RKO (cell line): ENCODE data around the gene ACKR2.

Experiments
- DNase-seq: peaks from one replicate; pipeline ENCODE4 v3.0.0-alpha.2; 2016; ENCODE audit warnings: low spot score

Gene ACKR2, protein sequence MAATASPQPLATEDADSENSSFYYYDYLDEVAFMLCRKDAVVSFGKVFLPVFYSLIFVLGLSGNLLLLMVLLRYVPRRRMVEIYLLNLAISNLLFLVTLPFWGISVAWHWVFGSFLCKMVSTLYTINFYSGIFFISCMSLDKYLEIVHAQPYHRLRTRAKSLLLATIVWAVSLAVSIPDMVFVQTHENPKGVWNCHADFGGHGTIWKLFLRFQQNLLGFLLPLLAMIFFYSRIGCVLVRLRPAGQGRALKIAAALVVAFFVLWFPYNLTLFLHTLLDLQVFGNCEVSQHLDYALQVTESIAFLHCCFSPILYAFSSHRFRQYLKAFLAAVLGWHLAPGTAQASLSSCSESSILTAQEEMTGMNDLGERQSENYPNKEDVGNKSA

DNA sequence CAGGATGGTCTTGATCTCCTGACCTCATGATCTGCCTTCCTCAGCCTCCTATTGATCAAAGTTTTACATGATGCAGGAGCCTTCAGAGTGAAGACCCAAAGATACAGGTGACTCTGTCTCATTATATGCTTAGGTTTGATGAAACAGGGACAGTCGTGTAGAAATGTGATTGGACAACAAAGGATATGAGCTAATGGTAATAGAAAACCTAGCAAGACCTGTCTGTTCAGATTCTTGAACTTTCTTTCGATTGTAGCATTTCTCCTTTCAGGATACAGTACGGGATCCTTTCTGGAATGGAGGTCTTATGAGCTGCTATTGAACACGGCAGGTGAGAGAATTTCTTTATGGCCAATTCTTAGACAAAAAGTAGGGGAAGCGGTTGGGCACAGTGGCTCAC is at the start of gene ACKR2:
ACKR2 (plus strand) TSS at position 244 of the 400 bp plus-strand sequence. CDS start 55,058 bp downstream, outside the sequence.
- no peak for DNase-seq

- DNase-seq: no peak
Observed at GRCh38 chr3:42762046-42762724, 47.1 kb upstream of the ACKR2 start.

DNA sequence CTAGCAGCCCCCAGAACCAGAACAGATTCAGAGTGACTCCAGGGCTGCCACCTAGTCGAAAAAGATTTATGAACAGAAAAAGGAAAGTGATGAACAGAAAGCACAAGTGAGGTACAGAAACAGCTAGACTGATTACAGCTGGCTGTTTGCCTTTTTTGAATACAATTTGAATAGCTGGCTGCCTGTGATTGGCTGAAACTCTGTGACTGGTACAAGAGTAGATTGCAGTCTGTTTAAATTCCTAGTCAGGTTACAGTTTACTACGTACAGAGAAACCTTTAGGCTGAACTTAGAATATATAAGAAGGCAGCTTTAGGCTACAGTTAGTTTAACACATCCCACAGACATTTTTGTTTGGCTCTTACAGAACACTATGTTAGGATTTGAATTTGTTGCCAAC is 46.2 kb upstream of the ACKR2 start:
- no peak for DNase-seq

- no peak for DNase-seq
Observed at GRCh38 chr3:42764115-42764514, 45.1 kb upstream of the ACKR2 start.

DNA sequence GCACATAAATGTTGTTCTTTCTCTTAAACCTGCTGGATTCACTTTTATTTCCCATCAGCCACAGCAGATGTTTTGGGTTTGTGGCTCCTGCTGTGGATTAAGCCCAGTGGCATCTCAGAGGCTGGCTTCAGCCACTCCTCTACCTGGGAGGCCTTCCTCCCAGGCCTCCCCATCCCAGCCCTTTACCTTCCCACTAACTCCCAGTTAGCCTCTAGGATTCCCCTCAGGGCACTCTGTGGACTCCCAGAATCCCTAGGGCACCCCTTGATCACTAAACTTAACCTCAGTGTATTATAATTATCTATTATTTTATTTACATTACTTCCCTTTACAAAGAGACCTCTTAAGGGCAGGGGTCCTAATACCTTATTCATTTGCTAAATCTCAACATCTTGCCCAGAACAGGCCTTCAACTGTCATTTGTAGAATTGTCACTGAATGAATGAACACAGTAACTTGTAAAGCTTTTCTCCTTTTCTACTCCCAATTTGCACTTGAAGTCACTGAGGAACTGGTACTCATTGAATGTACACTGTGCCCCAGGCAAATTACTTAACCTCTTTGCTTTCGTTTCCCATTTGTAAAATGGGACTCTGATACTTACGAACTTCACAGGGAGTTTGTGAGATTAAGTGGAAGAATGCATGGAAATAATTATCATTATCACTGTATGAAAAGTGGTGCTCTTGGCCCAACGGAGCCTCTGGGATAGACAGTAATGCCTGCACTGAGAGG is 44.5 kb upstream of the ACKR2 start:
- no peak for DNase-seq

GRCh38 chr3:42769477-42770131 is 39.6 kb upstream of the ACKR2 start:
- DNase-seq: no peak

DNA sequence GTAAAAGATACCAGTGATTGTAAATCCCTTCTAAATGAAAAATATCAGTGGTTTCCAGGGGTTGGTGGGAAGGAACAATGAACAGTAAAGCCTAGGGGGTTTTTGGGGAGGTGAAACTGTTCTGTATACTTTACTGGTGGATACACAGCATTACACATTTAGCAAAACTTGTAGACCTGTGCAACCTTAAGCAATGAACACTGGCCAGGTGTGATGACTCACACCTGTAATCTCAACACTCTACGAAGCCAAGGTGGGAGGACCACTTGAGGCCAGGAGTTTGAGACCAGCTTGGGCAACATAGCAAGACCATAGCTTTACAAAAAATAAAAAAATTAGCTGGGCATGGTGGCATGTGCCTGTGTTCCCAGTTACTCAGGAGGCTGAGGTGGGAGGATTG is 38.0 kb upstream of the ACKR2 start:
- no peak for DNase-seq

- DNase-seq: no peak
Observed at GRCh38 chr3:42772670-42773408, 36.4 kb upstream of the ACKR2 start, which contains the start of gene CCDC13. TSS of gene CCDC13 (minus strand) at chr3:42773253. CDS start at chr3:42758345, 14,908 bp downstream.

GRCh38 chr3:42773409-42773751 is 35.9 kb upstream of the ACKR2 start:
- DNase-seq: no peak

GRCh38 chr3:42778644-42779043 is 30.6 kb upstream of the ACKR2 start:
- DNase-seq: no peak

- DNase-seq: no peak
Observed at GRCh38 chr3:42780398-42780797, 28.8 kb upstream of the ACKR2 start.

- DNase-seq: peak; percentile 79
Observed at GRCh38 chr3:42780892-42781700, 28.1 kb upstream of the ACKR2 start.

DNA sequence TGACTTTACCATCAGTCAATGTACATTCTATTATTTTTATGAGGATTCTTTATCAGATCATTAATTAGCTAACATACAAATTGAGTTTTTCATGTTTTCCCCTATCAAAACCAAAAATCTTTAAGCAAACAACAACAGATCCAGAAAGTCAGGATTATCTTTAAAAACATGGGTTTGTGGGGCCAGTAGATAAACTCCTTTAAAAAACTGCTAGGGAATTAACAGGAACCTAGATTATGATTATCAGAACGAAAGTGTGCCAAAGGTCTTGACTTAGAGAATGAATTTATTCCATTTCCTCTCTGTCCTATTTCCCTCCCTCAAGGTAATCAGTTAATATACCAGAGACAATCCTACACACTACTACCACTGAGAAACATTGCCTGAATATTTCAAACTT is 23.0 kb upstream of the ACKR2 start:
- DNase-seq: no peak

- no peak for DNase-seq
Observed at GRCh38 chr3:42786631-42787030, 22.6 kb upstream of the ACKR2 start.

DNA sequence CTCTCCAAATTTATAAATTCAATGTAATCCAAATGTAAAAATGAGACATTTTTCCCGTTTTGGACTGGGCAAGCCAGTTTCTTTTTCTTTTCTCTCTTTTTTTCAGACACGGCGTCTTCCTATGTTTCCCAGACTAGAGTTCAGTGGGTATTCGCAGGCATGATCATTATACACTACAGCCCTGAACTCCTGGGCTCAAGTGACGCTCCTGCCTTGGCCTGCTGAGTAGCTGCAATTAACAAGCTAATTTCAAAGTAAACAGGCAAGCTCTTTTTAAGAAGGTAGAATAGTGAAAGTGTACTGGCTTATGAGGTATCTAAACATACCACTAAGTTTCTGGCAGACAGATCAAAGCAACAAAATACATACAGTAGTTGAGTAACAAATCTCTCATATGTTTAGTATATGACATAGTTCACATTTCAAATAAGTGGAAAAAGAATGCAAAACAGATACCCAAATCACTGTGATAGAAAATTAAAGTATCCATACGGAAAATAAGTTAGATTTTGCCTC is 18.5 kb upstream of the ACKR2 start:
- no peak for DNase-seq

GRCh38 chr3:42795621-42796181 is 13.5 kb upstream of the ACKR2 start:
- no peak for DNase-seq

DNA sequence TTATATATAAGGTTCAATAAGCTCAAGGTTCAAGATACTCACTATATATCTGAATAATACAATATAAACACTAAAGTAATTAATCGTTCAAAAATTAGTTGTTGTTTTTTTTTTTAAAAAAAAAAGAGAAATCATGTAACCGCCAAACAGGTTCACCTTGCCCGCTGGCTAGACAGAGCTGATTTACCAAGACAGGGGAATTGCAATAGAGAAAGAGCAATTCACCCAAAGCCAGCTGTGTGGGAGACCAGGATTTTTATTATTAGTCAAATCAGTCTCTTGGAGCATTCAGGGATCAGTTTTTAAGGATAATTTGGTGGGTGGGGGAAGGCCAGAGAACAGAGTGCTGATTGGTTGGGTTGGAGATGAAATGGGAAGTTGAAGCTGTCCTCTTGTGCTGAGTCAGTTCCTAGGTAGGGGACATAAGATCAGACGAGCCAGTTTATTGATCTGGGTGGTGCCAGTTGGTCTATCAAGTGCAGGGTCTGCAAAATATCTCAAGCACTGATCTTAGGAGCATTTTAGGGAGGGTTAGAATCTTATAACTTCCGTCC is 12.8 kb upstream of the ACKR2 start:
- no peak for DNase-seq

DNA sequence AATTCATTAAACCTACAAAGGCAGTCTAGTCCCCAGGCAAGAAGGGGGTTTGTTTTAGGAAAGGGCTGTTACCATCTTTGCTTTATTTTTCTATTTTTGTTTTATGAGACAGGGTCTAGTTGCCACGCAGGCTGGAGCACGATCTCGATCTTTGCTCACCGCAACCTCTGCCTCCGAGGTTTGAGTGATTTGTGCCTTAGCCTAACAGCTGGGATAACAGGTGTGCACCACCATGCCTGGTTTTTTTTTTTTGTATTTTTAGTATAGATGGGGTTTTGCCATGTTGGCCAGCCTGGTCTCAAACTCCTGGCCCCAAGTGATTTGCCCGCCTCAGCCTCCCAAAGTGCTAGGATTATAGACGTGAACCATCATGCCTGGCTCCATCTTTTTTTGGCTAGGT is 9.9 kb upstream of the ACKR2 start:
- no peak for DNase-seq

- DNase-seq: no peak
Observed at GRCh38 chr3:42800251-42800650, 9.0 kb upstream of the ACKR2 start.

GRCh38 chr3:42801048-42801620 is 8.1 kb upstream of the ACKR2 start:
- DNase-seq: no peak
